Fibroblast of skin of scalp (primary cell): ENCODE data around the gene MAP4K2.
"Not testable (repeated sequence)": the region's sequence is repeated elsewhere in the genome, so short reads cannot be mapped to it uniquely, and the experiment has no call there.

Experiments used
- DNase-seq: peaks from one replicate; pipeline ENCODE4 v3.0.0-alpha.2; 2013

Gene MAP4K2

GRCh38 chr11:64838600-64839334 lies 35.8 kb upstream of the MAP4K2 start:
- no peak for DNase-seq

- no peak for DNase-seq
Observed at GRCh38 chr11:64837887-64838351, 34.9 kb upstream of the MAP4K2 start.

- no peak for DNase-seq
Observed at GRCh38 chr11:64836448-64837072, 33.5 kb upstream of the MAP4K2 start.

- no peak for DNase-seq
Observed at GRCh38 chr11:64835616-64836447, 32.8 kb upstream of the MAP4K2 start.

GRCh38 chr11:64834723-64835615 lies 32.0 kb upstream of the MAP4K2 start:
- no peak for DNase-seq

- no peak for DNase-seq
Observed at GRCh38 chr11:64834031-64834722, 31.2 kb upstream of the MAP4K2 start.

GRCh38 chr11:64833509-64833908 lies 30.5 kb upstream of the MAP4K2 start:
- no peak for DNase-seq

GRCh38 chr11:64833198-64833502 lies 30.1 kb upstream of the MAP4K2 start:
- DNase-seq: no peak

GRCh38 chr11:64832467-64833197 lies 29.6 kb upstream of the MAP4K2 start:
- no peak for DNase-seq

GRCh38 chr11:64831411-64831891 lies 28.4 kb upstream of the MAP4K2 start:
- DNase-seq: no peak

- DNase-seq: no peak
Observed at GRCh38 chr11:64829536-64830251, 26.7 kb upstream of the MAP4K2 start.

GRCh38 chr11:64827451-64827839 lies 24.4 kb upstream of the MAP4K2 start:
- DNase-seq: no peak

GRCh38 chr11:64826578-64827450 lies 23.8 kb upstream of the MAP4K2 start:
- DNase-seq: no peak

- DNase-seq: no peak
Observed at GRCh38 chr11:64826062-64826461, 23.0 kb upstream of the MAP4K2 start.

GRCh38 chr11:64823568-64824119 lies 20.6 kb upstream of the MAP4K2 start:
- DNase-seq: no peak

GRCh38 chr11:64817476-64817875 lies 14.5 kb upstream of the MAP4K2 start:
- no peak for DNase-seq

- not testable (repeated sequence) for DNase-seq
Observed at GRCh38 chr11:64815433-64815832, 12.4 kb upstream of the MAP4K2 start.

- DNase-seq: no peak
Observed at GRCh38 chr11:64814712-64815187, 11.7 kb upstream of the MAP4K2 start.

- no peak for DNase-seq
Observed at GRCh38 chr11:64813826-64814225, 10.8 kb upstream of the MAP4K2 start.
